ENCODE results near the gene CCDC88B. TPM values are rescaled to one million over a fixed set of nuclear protein-coding genes. Genes with fewer than 3 reads are reported as not detected.

CCDC88B gene
- total and polyA plus RNA-seq, 5 donors from 2014 or later, result 7.4 to 144 (median 10.2) TPM

DNA sequence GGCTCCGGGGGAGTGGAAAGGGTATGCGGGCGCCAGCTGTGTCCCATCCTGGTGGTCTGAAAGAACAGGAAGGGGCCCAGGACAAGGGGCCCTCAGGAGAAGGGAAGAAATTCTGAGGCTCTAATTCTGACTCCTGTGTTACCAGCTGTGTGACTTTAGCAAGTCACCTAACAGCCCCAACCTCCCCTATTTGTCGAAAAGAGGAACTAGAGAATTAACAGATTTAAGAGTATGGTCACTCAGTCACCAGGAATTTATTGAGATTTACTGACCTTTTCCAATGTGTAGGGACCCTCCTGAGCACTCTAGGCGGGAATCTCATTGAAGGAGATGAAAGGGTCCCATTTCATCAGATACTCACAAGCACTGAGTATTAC, 33.6 kb downstream of the CCDC88B start:
- no peak overlapping the region for H3K4me3 ChIP-seq (ENCODE audit: low read depth, low read length)
- Mint-ChIP-seq H3K9me3 (no peaks in the 10 kb centered on the region), H3K27ac (no peak overlapping the region), H3K27me3 (no peaks in the 10 kb centered on the region), H3K4me1 (no peaks in the 10 kb centered on the region), H3K36me3 (peaks cover 3% of the 10 kb centered on the region), H3K4me3 (no peak overlapping the region)
- no peaks in the 10 kb centered on the region for H3K9me3 ChIP-seq (ENCODE audit: control insufficient read depth in 2 of 2, low read length in 2 of 2)
- no peaks in the 10 kb centered on the region for H3K4me1 ChIP-seq (ENCODE audit: control insufficient read depth, insufficient read depth, low read length, poor library complexity, severe bottlenecking)
- no peak overlapping the region for H3K27ac ChIP-seq (ENCODE audit: insufficient read depth, low read length, poor library complexity, severe bottlenecking)
- H3K36me3 ChIP-seq (ENCODE audit: control insufficient read depth, insufficient read depth, low read length), result peaks cover 4% of the 10 kb centered on the region
- DNase-seq, result no peak
- no peak for ATAC-seq (ENCODE audit: low read depth in 2 of 2)
- H3K27me3 ChIP-seq (ENCODE audit: control insufficient read depth, insufficient read depth, low read length), result no peaks in the 10 kb centered on the region

DNA sequence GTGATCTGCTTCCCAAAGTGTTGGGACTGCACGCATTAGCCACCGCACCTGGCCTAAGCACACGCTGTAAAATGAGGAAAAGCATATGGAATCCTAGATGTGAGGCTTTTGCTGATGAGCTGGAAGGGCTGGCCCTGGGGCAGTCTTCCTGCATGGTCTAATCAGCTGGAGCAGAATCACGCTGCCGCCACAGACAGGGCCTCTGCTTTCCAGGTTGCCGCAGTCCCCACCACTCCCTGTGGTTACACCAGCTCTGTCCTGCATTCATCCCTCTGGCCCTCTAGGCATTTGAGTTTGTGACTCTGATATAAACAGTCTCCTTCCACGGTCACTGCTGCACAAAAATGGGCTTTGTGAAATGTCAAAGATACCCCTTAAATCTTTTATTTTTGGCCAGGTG, 36.1 kb downstream of the CCDC88B start:
- H3K9me3 ChIP-seq (ENCODE audit: control insufficient read depth in 2 of 2, low read length in 2 of 2), result no peaks in the 10 kb centered on the region
- H3K4me3 ChIP-seq (ENCODE audit: low read depth, low read length), result no peak overlapping the region
- Mint-ChIP-seq H3K4me1 (no peaks in the 10 kb centered on the region), H3K36me3 (no peaks in the 10 kb centered on the region), H3K27ac (no peak overlapping the region), H3K4me3 (no peak overlapping the region), H3K9me3 (no peaks in the 10 kb centered on the region), H3K27me3 (no peaks in the 10 kb centered on the region)
- no peaks in the 10 kb centered on the region for H3K36me3 ChIP-seq (ENCODE audit: control insufficient read depth, insufficient read depth, low read length)
- no peaks in the 10 kb centered on the region for H3K4me1 ChIP-seq (ENCODE audit: control insufficient read depth, insufficient read depth, low read length, poor library complexity, severe bottlenecking)
- H3K27ac ChIP-seq (ENCODE audit: insufficient read depth, low read length, poor library complexity, severe bottlenecking), result no peak overlapping the region
- no peaks in the 10 kb centered on the region for H3K27me3 ChIP-seq (ENCODE audit: control insufficient read depth, insufficient read depth, low read length)
- ATAC-seq (ENCODE audit: low read depth in 2 of 2), result no peak
- no peak for DNase-seq

DNA sequence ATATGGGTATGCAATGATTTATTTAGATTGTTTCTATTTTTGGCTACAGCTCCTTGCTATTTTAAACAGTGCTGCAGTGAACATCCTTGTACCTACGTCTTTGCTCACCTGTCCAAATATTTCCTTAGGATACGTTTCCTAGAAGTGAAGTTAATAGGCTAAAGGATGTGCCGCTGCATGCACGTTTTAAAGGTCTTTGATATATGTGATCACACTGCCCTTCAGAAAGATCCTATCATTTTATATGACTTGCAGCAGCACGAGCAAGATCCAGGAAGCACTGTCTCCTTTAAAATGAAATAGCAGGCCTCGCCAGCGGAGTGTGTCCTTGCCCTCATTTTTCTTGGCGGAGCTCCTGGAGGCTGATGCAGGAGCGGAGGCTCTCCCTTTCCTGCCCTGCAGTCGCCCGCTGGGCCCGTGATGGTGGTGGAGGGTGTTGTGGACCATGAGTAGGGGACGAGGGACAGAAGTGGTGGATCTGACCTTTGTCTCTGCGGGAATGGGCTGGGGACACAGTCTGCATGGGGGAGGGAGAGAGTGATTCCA, 38.4 kb downstream of the CCDC88B start:
- no peak overlapping the region for H3K27ac ChIP-seq (ENCODE audit: insufficient read depth, low read length, poor library complexity, severe bottlenecking)
- Mint-ChIP-seq H3K27ac (no peak overlapping the region), H3K27me3 (no peaks in the 10 kb centered on the region), H3K4me1 (no peaks in the 10 kb centered on the region), H3K4me3 (no peak overlapping the region), H3K36me3 (no peaks in the 10 kb centered on the region), H3K9me3 (peaks cover 0 to 1% (median 0%) of the 10 kb centered on the region in 7 donors)
- H3K36me3 ChIP-seq (ENCODE audit: control insufficient read depth, insufficient read depth, low read length), result no peaks in the 10 kb centered on the region
- no peaks in the 10 kb centered on the region for H3K4me1 ChIP-seq (ENCODE audit: control insufficient read depth, insufficient read depth, low read length, poor library complexity, severe bottlenecking)
- no peaks in the 10 kb centered on the region for H3K9me3 ChIP-seq (ENCODE audit: control insufficient read depth in 2 of 2, low read length in 2 of 2)
- no peaks in the 10 kb centered on the region for H3K27me3 ChIP-seq (ENCODE audit: control insufficient read depth, insufficient read depth, low read length)
- DNase-seq (no peak), ATAC-seq (ENCODE audit: low read depth in 2 of 2) (no peak)
- no peak overlapping the region for H3K4me3 ChIP-seq (ENCODE audit: low read depth, low read length)

GRCh38 chr11:64379160-64379559, 39.2 kb downstream of the CCDC88B start:
- H3K36me3 Mint-ChIP-seq, result no peaks in the 10 kb centered on the region

DNA sequence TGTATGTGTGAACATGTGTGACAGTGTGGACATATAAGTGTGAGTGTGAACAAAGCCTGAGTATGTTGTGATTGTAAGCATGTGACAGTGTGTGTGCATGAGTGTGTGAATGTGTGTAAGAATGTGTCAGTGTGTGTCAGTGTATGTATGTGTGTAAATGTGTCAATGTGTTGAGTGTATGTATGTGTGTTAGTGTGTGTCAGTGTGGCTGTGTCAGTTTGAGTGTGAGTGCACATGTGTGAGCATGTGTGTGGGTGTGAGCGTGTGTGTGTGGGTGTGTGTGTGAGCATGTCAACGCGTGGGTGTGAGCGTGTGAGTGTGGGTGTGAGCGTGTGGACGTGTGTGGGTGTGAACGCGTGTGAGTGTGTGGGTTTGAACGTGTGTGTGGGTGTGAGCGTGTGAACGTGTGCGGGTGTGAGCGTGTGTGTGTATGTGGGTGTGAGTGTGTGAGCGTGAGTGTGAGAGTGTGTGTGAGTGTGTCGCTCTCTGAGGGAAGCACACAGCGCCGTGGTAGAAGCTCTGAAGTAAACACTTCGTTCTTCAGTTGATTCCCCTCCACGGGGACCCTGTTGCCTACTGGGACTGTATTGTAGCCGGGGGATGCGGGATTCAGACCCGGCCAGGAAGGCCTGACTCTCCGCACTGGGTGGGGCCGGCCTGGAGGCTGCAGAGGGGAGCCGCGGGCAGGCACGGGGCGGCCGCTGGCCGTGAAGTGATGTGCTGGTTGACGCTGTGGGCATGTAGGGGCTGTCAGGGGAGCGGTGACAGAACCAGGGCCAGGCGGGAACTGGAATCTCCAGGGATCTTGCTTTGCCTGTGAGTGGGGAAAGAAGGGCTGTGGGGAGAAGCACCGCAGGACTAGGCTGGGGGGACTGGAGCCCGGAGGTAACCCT, 40.1 kb downstream of the CCDC88B start:
- ATAC-seq (ENCODE audit: low read depth in 2 of 2) (no peak), DNase-seq (no peak)
- Histone ChIP-seq H3K9me3 (ENCODE audit: control insufficient read depth in 2 of 2, low read length in 2 of 2) (no peaks in the 10 kb centered on the region), H3K27me3 (ENCODE audit: control insufficient read depth, insufficient read depth, low read length) (no peaks in the 10 kb centered on the region), H3K4me3 (ENCODE audit: low read depth, low read length) (no peak overlapping the region), H3K4me1 (ENCODE audit: control insufficient read depth, insufficient read depth, low read length, poor library complexity, severe bottlenecking) (no peaks in the 10 kb centered on the region), H3K27ac (ENCODE audit: insufficient read depth, low read length, poor library complexity, severe bottlenecking) (no peak overlapping the region), H3K36me3 (ENCODE audit: control insufficient read depth, insufficient read depth, low read length) (no peaks in the 10 kb centered on the region)
- no peak overlapping the region for H3K27ac Mint-ChIP-seq
- no peaks in the 10 kb centered on the region for H3K36me3 Mint-ChIP-seq
- no peaks in the 10 kb centered on the region for H3K27me3 Mint-ChIP-seq
- peaks cover 0 to 1% (median 0%) of the 10 kb centered on the region in 7 donors for H3K9me3 Mint-ChIP-seq
- no peaks in the 10 kb centered on the region for H3K4me1 Mint-ChIP-seq
- H3K4me3 Mint-ChIP-seq, result no peak overlapping the region

More at GRCh38 chr11:64379160-64379559, 39.2 kb downstream of the CCDC88B start:
- Histone ChIP-seq H3K4me3 (ENCODE audit: low read depth, low read length) (no peak overlapping the region), H3K36me3 (ENCODE audit: control insufficient read depth, insufficient read depth, low read length) (no peaks in the 10 kb centered on the region), H3K9me3 (ENCODE audit: control insufficient read depth in 2 of 2, low read length in 2 of 2) (no peaks in the 10 kb centered on the region), H3K4me1 (ENCODE audit: control insufficient read depth, insufficient read depth, low read length, poor library complexity, severe bottlenecking) (no peaks in the 10 kb centered on the region), H3K27me3 (ENCODE audit: control insufficient read depth, insufficient read depth, low read length) (no peaks in the 10 kb centered on the region), H3K27ac (ENCODE audit: insufficient read depth, low read length, poor library complexity, severe bottlenecking) (no peak overlapping the region)
- H3K4me1 Mint-ChIP-seq, result no peaks in the 10 kb centered on the region
- DNase-seq, result no peak
- no peak overlapping the region for H3K4me3 Mint-ChIP-seq
- no peak overlapping the region for H3K27ac Mint-ChIP-seq
- peaks cover 0 to 1% (median 0%) of the 10 kb centered on the region in 7 donors for H3K9me3 Mint-ChIP-seq
- H3K27me3 Mint-ChIP-seq, result no peaks in the 10 kb centered on the region
- no peak for ATAC-seq (ENCODE audit: low read depth in 2 of 2)

DNA sequence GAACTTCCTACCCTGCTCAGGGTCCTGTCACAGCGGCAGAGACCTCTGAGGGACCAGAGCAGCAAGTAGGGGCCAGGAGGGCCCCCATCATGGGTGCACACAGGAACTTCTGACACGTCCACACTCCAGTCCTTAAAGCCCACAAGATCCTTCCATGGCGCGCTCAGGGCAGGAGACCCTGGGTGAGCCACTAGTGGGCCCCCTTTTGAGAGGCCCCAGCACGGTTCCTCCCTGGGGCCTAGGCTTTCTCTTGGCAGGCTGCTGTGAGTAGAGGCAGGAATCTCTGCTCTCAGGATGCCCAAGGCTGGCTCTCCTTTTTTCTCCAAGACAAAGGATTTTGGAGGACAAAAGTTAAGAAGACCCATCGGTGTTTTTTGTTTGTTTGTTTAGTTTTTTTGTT, 41.3 kb downstream of the CCDC88B start:
- H3K36me3 Mint-ChIP-seq, result no peaks in the 10 kb centered on the region
- H3K27ac Mint-ChIP-seq, result no peak overlapping the region
- peaks cover 0 to 1% (median 0%) of the 10 kb centered on the region in 7 donors for H3K9me3 Mint-ChIP-seq
- Histone ChIP-seq H3K27ac (ENCODE audit: insufficient read depth, low read length, poor library complexity, severe bottlenecking) (no peak overlapping the region), H3K9me3 (ENCODE audit: control insufficient read depth in 2 of 2, low read length in 2 of 2) (no peaks in the 10 kb centered on the region), H3K27me3 (ENCODE audit: control insufficient read depth, insufficient read depth, low read length) (no peaks in the 10 kb centered on the region), H3K4me3 (ENCODE audit: low read depth, low read length) (no peak overlapping the region), H3K36me3 (ENCODE audit: control insufficient read depth, insufficient read depth, low read length) (no peaks in the 10 kb centered on the region), H3K4me1 (ENCODE audit: control insufficient read depth, insufficient read depth, low read length, poor library complexity, severe bottlenecking) (no peaks in the 10 kb centered on the region)
- H3K4me1 Mint-ChIP-seq, result peaks cover 0 to under 1% (median 0%) of the 10 kb centered on the region in 4 donors
- no peaks in the 10 kb centered on the region for H3K27me3 Mint-ChIP-seq
- no peak for DNase-seq
- H3K4me3 Mint-ChIP-seq, result no peak overlapping the region
- no peak for ATAC-seq (ENCODE audit: low read depth in 2 of 2)

- no peaks in the 10 kb centered on the region for H3K36me3 Mint-ChIP-seq
- Histone ChIP-seq H3K27me3 (ENCODE audit: control insufficient read depth, insufficient read depth, low read length) (no peaks in the 10 kb centered on the region), H3K36me3 (ENCODE audit: control insufficient read depth, insufficient read depth, low read length) (no peaks in the 10 kb centered on the region), H3K4me1 (ENCODE audit: control insufficient read depth, insufficient read depth, low read length, poor library complexity, severe bottlenecking) (no peaks in the 10 kb centered on the region), H3K4me3 (ENCODE audit: low read depth, low read length) (no peak overlapping the region), H3K9me3 (ENCODE audit: control insufficient read depth in 2 of 2, low read length in 2 of 2) (no peaks in the 10 kb centered on the region), H3K27ac (ENCODE audit: insufficient read depth, low read length, poor library complexity, severe bottlenecking) (no peak overlapping the region)
- peaks cover 0 to 5% (median 0%) of the 10 kb centered on the region in 4 donors for H3K4me1 Mint-ChIP-seq
- H3K4me3 Mint-ChIP-seq, result no peak overlapping the region
- no peak overlapping the region for H3K27ac Mint-ChIP-seq
- ATAC-seq (ENCODE audit: low read depth in 2 of 2) (no peak), DNase-seq (no peak)
- no peaks in the 10 kb centered on the region for H3K27me3 Mint-ChIP-seq
- peaks cover 0 to 1% (median 0%) of the 10 kb centered on the region in 7 donors for H3K9me3 Mint-ChIP-seq
Observed at GRCh38 chr11:64382047-64382446, 42.0 kb downstream of the CCDC88B start.

DNA sequence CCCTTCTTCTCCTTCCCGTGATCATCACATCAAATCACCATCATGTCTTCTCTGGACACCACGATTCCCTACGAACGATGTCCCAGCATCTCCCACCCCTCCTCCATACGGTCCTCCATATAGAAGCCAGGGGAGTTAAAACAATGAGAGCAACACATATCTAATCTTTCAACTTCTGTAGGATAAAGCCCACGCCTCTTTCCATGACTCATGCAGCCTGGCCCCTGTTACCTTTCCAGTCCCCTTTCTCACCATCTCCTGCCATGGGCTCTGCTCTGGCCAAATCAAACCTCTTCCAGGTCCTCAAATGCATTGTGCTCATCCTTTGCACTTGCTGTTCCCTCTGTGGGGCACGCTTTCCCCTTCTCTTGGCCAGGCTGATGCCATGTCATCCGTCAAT, 42.6 kb downstream of the CCDC88B start:
- H3K9me3 ChIP-seq (ENCODE audit: control insufficient read depth in 2 of 2, low read length in 2 of 2), result no peaks in the 10 kb centered on the region
- Mint-ChIP-seq H3K4me1 (peaks cover 0 to 5% (median 0%) of the 10 kb centered on the region in 4 donors), H3K36me3 (no peaks in the 10 kb centered on the region), H3K27me3 (no peaks in the 10 kb centered on the region), H3K27ac (no peak overlapping the region), H3K9me3 (peaks cover 0 to 1% (median 0%) of the 10 kb centered on the region in 7 donors), H3K4me3 (no peak overlapping the region)
- H3K36me3 ChIP-seq (ENCODE audit: control insufficient read depth, insufficient read depth, low read length), result no peaks in the 10 kb centered on the region
- H3K27me3 ChIP-seq (ENCODE audit: control insufficient read depth, insufficient read depth, low read length), result no peaks in the 10 kb centered on the region
- ATAC-seq (ENCODE audit: low read depth in 2 of 2) (no peak), DNase-seq (no peak)
- H3K4me3 ChIP-seq (ENCODE audit: low read depth, low read length), result no peak overlapping the region
- no peaks in the 10 kb centered on the region for H3K4me1 ChIP-seq (ENCODE audit: control insufficient read depth, insufficient read depth, low read length, poor library complexity, severe bottlenecking)
- no peak overlapping the region for H3K27ac ChIP-seq (ENCODE audit: insufficient read depth, low read length, poor library complexity, severe bottlenecking)
